NCI-H2029 (cell line): ENCODE measurements around the gene ZFC3H1.

ENCODE experiments used
- DNase-seq: peaks from one replicate; lab custom pipeline; 2025; lab: John Stamatoyannopoulos, UW

Gene ZFC3H1

DNA sequence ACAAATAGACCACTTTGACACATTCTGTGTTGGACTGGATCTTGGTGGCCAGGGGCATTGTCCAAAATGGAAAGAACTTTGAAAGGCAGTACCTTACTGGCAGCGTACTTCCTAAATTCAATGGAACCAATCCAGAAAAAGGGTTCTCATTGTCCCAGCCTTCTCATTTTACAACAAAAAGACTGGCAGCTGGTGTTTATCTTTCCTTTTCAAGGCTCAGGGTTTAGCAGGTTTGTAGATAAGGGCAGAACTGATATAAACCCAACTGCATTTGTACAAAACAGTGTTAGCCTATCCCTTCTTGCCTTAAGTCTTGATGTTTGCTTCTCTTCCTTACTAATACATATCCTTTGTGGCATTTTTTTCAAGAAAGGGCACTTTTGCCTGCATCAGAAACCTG is 8.2 kb upstream of the ZFC3H1 start:
- DNase-seq = peak; percentile 43

DNA sequence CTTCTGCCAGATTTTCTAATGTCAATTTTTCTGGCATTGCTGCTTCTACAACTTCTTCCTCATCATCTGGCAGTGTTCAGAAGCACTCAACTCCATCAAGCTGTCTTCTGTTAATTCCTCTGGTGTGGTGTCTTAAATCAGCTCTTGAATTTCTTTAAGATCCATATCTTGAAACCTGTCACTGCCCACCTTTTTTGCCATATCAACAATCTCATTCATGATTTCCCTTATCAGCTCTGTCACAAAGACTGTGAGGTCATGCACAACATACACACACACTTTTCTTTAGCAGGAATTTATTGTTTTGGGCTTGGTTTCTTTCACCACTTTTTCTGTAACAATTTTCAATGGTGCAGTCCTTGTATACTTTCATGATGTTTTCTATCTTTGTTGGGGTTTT is 7.7 kb upstream of the ZFC3H1 start:
- no peak for DNase-seq

DNA sequence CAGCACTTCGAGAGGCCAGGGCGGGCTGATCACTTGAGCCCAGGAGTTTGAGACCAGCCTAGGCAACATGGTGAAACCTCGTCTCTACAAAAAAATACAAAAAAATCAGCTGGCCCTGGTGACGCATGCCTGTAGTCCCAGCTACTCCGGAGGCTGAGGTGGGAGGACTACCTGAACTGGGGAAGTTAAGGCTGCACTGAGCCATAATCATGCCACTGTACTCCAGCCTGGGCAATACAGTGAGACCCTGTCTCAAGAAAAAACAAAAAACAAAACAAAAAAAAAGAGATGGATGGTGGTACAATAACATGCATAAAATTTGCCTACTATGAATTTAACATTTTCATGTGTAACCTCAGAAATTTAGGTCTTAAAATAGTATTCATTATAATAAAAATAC is 2.6 kb upstream of the ZFC3H1 start:
- DNase-seq = no peak

DNA sequence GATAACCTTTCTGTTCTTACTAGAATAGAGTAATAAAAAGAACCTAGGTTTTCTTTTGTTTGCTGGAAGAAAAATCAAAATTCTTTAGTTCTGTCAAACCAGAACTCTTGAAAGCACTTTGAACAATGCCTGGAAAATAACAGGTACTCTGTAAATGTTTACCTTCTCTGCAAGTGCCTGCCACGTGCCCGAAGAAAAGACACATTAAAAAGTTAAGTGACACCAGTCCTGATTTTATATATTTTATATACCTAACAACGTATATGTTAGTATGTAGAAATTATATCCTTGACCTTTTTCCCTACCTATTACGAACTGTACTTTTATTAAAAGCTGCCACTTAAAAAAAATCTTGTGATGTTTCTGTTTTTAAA is 1.4 kb upstream of the ZFC3H1 start:
- no peak for DNase-seq

DNA sequence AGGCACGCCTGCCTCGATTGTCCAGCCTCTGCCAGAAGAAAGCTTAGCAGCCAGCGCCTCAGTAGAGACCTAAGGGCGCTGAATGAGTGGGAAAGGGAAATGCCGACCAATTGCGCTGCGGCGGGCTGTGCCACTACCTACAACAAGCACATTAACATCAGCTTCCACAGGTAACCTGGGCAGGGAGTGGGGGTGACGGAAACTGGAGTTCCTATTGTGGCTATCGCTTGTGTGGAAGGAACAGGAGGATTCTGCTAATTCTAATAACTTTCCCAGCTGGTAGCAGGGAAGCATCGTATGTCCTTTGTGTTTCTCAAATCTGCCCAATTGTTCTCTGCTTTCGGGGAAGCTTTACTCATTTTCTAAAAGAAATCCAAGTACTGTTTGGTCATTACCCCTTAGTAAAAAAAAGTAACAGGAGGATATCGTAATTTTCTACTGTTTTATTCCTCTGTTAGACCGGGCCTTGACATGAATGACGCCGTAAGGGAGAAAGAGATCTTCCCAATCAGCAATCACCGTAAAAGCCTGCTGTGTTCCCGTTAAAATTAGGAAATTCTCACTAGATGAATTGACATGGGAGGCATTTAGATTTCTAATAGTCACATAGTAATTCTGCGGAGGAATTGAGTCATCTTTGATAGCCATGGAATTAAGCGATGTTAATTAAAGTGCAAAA is 902 bp upstream of the ZFC3H1 start:
- peak; percentile 79 for DNase-seq

DNA sequence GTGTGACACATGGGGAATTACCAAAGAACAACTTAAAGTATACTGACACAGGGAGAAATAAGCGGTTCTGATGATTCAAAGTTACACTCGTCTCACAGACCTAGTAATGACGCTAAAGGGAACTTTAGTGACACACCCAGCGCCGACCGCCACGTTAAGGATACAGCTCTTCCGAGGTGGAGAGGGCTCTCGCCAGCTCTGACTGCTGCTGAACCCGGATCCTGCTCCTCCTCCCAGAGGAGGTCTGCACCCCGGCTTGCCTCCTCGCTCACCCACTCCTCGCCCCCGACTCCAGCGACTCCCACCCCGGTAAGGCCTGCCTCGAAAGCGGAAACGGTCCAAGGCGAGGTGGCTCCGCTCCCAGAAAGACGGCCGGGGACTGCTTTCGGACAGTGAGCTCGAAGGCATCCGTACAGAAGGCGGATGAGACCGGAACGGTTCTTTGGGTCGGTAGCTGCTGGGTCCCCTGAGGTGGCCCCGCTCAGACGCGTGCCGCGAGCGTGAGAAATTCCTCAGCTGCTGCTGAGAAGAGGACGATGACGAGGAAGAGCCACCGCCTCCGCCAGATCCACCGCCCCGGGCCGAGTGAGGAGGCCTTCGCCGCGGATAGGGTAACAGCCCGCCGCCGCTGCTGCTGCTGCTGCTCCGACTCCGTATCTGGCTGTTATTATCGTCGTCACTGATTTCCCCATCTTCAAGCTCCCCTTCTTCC is 643 bp downstream of the ZFC3H1 start:
- no peak for DNase-seq

DNA sequence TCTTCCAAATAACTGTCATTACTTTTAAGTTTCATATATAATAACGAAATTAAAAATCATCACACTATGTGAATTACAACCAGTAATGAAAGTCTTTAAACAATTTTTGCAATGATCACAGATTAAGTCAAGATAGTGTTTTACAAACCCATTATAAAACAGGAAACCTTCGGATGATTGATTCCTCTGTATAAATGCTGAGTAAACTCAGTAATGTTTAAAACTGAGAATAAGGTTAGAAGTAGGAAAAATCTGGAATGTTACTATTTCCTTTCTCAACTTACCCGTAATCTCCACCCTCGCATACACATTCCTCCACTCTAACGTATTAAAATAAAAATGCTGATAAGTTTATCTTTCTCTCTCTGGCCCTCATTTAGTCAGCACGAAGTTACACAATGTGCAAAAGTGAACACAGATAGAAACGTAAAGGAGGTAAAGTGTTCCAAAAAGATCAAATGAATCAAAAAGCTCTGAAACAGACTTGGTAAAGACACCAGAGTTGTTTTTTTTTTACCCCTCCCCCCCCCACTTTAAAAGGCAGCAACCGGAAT is 1.6 kb downstream of the ZFC3H1 start:
- DNase-seq = no peak

DNA sequence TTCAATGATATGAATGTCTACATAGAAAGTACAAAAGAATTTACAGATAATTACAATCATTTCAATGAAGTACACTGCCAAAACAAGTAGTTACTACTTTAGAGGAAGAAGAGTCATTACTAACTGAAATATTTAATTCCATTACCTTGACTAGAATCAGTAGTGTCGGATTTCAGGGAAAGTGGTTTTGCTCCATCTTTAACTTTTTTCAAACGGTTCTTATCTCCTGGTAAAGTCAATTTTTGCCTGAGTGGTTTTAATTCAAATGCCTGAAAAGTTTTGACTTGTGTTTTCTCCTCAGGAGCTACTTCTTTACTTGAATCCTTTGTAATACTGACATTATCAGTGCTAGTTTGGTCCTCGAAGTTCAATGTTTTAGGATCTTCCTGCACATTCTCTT is 6.9 kb downstream of the ZFC3H1 start:
- no peak for DNase-seq

DNA sequence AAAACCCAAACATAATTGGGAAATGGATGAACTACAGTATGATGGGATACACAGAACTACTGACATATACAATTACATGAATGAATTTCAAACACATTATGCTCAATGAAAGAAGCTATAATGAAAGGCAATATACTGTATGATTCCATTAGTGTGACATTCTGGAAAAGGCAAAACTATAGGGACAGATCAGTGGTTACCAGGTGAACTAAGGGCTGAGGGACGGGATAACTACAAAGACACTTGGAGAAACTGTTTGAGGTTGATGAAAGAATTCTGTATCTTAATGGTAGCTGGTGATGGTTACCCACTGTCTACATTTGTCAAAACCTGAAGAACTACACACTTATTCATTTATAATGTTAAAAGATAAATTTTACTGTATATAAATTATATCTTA is 7.7 kb downstream of the ZFC3H1 start:
- DNase-seq = no peak

DNA sequence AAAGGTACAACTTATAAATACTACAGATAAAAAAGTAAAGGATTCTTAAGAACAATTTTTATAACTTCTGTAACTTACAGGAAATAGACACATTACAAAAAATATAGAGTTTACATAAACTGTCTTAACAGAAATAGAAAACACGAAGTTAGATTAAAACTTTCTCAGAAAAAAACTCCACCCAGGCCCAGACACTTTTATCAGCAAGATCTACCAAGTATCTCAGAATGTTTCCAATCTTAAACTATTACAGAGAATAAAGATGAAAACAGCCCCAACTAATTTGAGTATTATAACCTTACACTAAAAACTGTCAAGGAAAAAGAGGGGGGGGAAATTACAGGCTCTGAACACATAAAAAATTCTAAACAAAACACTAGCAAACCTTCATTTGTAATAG is 8.2 kb downstream of the ZFC3H1 start:
- no peak for DNase-seq

DNA sequence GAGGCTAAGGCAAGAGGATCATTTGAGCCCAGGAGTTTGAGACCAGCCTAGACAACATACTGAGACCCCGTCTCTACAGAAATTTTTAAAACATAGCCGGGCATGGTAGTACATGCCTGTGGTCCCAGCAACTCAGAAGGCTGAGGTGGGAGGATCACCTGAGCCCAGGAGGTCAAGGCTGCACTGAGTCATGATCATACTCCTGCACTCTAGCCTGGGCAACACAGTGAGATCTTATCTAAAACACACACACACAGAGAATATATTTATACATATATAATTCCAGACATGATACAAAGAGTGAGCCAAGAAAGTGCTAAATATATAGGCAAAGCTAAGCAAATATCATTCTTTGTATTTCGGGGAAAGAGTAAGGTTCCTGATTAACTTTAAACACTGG is 9.4 kb downstream of the ZFC3H1 start:
- no peak for DNase-seq

DNA sequence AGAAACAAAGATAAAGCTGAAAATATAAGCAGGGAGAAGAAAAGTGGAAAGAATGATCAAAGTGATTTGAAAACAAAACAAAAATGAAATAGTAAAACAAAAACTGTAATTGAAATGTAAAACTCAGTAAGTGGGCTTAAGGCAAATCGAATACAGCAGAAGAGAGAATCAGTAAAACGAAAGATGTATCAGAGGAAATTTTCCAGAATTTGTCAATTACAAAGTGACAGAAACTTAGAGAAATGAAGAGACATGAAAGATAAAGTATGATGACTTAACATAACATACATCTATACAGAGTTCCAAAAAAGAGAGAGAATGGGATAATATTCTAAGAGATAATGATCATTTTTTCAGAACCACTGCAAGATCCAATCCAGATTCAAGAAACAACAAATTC is 10.5 kb downstream of the ZFC3H1 start:
- DNase-seq = no peak

DNA sequence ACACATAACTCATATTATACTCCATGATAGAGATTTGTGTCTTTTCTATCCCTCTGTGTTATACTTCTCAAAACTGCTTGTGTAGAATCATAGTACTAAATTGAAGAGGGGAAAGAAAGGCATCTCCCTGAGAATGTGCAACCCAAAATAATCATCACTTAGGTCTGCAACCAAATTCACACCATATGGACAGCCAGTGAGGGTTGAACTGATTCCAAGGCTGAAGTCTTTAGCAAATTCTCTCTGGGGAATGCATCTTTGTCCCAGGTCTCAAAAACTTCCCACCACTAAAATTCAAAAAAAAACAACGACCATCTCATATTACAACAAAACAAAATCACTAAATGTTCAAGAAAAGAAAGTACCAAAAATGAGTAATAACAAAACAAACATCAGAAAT is 11.0 kb downstream of the ZFC3H1 start:
- no peak for DNase-seq

DNA sequence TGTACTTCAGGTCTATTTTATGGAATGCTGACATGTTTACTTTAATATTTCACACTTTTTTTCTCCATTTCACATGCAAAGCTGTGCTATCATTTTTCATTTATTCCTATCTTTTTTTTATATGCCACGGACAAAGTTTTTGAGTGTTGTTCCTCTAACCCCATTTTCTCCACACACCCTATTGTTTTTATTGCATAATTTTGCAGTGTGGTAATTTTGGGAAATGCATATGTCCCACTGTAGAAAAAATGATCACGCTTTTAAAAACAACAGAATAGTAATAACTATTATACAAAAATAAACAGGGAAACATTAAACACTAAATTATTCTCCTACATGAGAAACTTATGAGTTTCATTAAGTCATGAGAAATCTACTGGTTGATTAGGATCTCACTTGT is 14.2 kb downstream of the ZFC3H1 start:
- DNase-seq = no peak

DNA sequence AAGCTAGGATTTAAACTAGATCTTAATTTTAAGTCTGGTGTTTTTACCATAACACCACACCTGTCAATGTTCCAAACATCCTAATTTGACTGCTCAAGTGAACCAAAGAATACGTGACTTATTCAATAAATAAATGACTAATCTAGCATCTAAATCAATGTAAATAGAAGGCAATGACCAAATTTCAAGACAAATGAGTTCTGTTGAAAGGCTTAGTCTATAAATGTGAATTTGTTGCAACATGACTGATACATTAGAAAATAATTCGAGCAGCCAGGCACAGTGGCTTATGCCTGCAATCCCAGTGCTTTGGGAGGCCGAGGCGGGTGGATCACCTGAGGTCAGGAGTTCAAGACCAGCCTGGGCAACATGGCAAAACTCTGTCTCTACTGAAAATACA is 15.1 kb downstream of the ZFC3H1 start:
- DNase-seq = no peak

DNA sequence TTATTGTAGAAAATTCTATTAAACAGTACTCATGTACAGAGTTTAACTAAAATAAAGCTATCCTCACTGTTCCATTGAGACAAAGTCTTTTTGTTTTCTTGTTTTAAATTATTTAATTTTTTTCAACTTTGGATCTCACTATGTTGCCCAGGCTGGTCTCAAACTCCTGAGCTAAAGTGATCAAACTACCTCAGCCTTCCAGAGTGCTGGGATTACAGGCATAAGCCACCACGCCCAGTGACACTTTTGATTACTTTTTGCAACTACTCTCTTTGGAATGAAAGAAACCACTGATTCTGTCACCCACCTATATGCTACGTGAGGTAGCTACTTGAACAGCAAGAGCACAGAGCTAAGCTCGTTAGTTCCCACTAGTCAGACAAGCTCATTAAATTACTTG is 17.1 kb downstream of the ZFC3H1 start:
- DNase-seq = no peak

DNA sequence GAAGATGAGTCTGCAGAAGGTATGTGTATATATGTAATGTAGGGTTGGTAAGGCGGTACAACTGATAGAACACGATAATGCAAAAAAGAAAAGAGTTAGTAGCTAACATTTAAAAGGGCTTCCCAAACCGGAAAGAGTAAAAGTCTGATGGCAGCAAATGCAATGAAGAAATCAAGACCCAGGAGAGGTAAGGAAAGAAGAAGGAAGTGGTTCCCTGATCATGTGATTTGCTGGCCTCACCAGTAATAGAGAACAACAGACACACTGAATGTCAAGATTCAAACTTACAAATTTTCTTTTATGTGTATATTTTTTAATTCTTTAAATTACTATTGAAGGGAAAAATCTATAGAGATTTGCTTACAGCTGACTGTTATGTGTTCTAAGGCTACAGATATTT is 18.4 kb downstream of the ZFC3H1 start:
- DNase-seq = no peak

DNA sequence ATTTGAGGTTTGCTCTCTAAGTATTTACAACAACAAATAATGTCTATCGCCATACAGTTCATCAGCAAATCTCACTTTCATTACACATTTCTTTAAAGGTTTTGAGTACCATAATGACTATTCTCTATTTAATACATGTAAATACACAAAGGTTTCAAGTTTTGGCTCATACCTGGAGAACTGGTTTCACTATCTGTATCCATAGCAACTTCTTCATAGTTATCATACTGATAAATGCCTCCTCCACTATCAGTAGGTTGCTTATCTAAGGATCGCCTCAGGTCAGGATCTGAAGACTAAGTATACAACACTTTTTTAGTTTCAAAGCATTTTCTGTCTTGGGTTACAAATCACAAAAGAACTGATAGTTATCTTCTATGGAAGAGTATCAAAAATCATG is 21.4 kb downstream of the ZFC3H1 start:
- no peak for DNase-seq

DNA sequence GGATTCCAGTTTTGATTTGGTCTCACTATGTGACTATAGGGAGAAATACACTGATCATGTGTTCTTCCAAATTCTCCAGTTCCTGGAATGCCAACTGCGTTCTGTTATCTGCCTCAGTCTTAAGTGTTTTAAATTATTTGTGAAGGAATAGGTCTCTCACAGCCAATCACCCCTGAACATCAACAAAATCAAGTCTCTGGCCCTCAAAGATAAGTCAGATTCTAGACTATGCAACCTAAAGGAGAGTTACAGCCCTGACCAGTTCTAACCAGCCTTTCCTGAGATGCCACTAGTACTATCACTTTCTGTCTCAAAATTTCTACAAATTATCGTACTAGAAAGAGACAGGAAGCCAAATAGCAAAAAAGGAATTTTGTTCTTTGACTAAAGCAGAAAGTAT is 22.3 kb downstream of the ZFC3H1 start:
- no peak for DNase-seq

DNA sequence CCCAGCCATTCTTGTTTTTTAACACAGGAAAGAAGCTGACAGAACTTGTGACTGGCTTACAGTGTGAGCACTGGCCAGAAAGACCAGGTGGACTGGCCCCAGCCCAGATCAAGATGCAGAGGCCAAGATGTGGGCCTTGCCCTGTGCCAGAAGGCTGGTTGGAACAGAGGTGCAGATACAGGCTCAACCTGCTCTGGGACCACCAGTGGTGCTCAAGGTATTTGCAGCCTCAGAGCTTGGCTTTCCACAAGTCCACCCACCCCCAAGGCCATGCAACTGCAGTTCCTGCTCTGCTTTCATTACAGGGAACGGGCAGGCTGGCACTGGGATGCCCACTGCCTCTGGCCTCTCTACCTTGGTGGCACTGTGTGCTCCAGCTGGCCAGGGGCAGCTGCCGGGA is 23.3 kb downstream of the ZFC3H1 start:
- DNase-seq = no peak

DNA sequence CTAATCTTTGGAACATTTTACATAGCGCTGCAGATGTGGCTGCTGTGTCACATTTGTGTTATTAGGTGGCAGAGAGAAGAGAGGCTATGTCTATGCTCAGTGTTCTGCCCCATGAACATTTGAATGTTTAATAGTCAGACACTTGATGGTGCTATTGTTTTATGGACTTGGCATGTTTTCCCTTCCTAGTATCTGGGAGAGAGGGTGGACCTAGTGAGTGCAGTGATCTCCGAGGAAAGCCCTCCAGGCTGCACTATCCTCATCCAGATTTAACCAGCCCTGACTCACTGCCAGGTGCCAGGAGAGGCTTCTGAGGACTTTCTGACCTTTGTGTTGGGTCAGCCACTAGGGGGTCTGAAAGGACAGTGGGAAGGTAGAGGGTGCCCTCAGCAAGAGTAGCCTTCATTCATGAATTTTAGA is 24.3 kb downstream of the ZFC3H1 start:
- DNase-seq = no peak

DNA sequence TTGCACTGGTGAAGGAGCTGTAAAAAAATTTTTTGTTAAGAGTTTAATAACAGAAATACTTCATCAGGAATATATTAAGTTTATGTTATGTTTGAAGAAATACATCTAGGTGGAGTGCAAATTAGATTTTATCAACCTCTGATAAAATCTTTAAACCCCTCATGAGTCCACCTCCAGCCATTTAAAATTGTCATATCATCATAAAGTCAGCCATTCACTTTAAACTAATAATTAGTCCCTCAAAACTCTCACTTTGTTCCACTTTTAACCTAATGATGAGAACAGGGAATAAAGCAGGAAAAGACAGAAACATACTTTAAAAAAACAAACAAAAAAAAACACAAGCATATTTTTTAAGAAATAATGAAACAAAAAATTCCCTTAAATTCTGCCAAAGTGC is 25.1 kb downstream of the ZFC3H1 start:
- DNase-seq = no peak

DNA sequence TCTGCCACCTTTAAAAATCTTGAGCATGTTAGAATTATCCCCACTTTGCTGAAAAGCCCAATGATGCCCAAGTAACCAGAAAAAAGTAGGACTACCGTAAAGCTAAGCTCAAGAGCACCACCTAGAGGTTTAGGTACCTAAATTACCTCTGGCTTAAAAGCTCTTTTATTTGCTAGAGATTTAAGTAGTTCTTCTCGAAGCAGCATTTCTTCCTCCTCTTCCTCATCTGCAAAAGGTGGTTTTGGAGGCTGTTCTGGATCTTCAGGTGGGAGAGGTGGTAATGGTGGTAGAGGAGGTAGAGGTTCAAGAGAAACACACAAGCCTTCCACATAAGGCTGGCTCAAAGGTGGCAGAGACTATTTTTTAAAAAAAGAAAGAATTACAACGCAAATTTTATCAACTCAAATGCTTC is 26.9 kb downstream of the ZFC3H1 start:
- DNase-seq = peak; percentile 76
